H1 (cell line): ENCODE data around the gene GLRX5. TPM values are rescaled to one million over a fixed set of nuclear protein-coding genes. Genes with fewer than 3 reads are reported as not detected.

Source experiments
- CTCF ChIA-PET: fragments of 300-600 bp; sonication (Branson Sonifier 250); formaldehyde crosslinking; loops from one replicate; lab custom pipeline; 2021; ENCODE audit not compliant: partially characterized antibody; lab: Charles Lee
- POLR2A ChIA-PET: fragments of 300-600 bp; sonication (Branson Sonifier 250); formaldehyde crosslinking; loops from one replicate; lab custom pipeline; 2021; ENCODE audit warnings: inconsistent platforms; ENCODE audit not compliant: partially characterized antibody; lab: Charles Lee
- DNase-seq, 2 experiments: peaks; one replicate each; pipeline versions ENCODE4 v3.0.0 to v3.0.0-alpha.2; 2010 to 2022; ENCODE audit warnings: low spot score in 2 of 2, low read depth in 1 of 2, mixed read lengths in 1 of 2
- FAIRE-seq: peaks from 2 replicates; lab custom pipeline; 2011; peaks lifted over from hg19 to GRCh38; lab: Jason Lieb, UNC
- H2AFZ ChIP-seq: 2 replicates; pipeline ENCODE4 v1.8.1; 2012; ENCODE audit warnings: low read length, inconsistent platforms
- H2AK5ac ChIP-seq: 2 replicates; pipeline ENCODE4 v1.6.1; 2013; ENCODE audit warnings: low read depth, low read length
- H2BK120ac ChIP-seq: replicated peaks from 2 replicates; pipeline ENCODE3; 2013; ENCODE audit warnings: low read depth, low read length, inconsistent platforms
- H2BK12ac ChIP-seq: 2 replicates; pipeline ENCODE4 v1.6.1; 2013; ENCODE audit warnings: low read depth, low read length
- H2BK15ac ChIP-seq: 2 replicates; pipeline ENCODE4 v1.6.1; 2013; ENCODE audit warnings: low read length
- H2BK20ac ChIP-seq: 2 replicates; pipeline ENCODE4 v1.6.1; 2013; ENCODE audit warnings: low read length
- H2BK5ac ChIP-seq: 2 replicates; pipeline ENCODE4 v1.6.1; 2013; ENCODE audit warnings: low read depth, low read length
- H3K14ac ChIP-seq: 2 replicates; pipeline ENCODE4 v1.6.1; 2013; ENCODE audit warnings: inconsistent platforms; ENCODE audit not compliant: insufficient read length
- H3K18ac ChIP-seq: 2 replicates; pipeline ENCODE4 v1.6.1; 2013; ENCODE audit warnings: low read length; ENCODE audit errors: extremely low read depth
- H3K23ac ChIP-seq: 2 replicates; pipeline ENCODE4 v1.6.1; 2013; ENCODE audit warnings: inconsistent platforms; ENCODE audit not compliant: insufficient read length
- H3K23me2 ChIP-seq: 2 replicates; pipeline ENCODE4 v1.6.1; 2013; ENCODE audit warnings: low read depth, low read length
- H3K27ac ChIP-seq: 2 replicates; pipeline ENCODE4 v1.6.1; 2011; ENCODE audit warnings: low read depth, low read length, inconsistent platforms
- H3K27me3 ChIP-seq, 4 experiments: replicated peaks in 1 of 4; 1 replicate in 1 of 4; 2 replicates in 3 of 4; pipeline versions ENCODE4 v1.6.1 to v1.8.1; 2011 to 2013; ENCODE audit warnings: low read length in 3 of 4, mild to moderate bottlenecking in 3 of 4, inconsistent platforms in 2 of 4, mixed read lengths in 2 of 4, moderate library complexity in 1 of 4; ENCODE audit not compliant: control insufficient read depth in 3 of 4, insufficient read depth in 3 of 4; ENCODE audit errors: extremely low read depth in 1 of 4
- H3K36me3 ChIP-seq, 4 experiments: 2 replicates each; pipeline versions ENCODE4 v1.6.1 to v1.8.1; 2011 to 2013; ENCODE audit warnings: mild to moderate bottlenecking in 4 of 4, low read length in 3 of 4, moderate library complexity in 2 of 4, control low read depth in 1 of 4, inconsistent platforms in 1 of 4; ENCODE audit not compliant: insufficient read depth in 4 of 4, control insufficient read depth in 2 of 4
- H3K4ac ChIP-seq: replicated peaks from 2 replicates; pipeline ENCODE3; 2013; ENCODE audit warnings: low read length, low read depth, mixed read lengths, inconsistent platforms; ENCODE audit not compliant: insufficient read length
- H3K4me1 ChIP-seq, 4 experiments: replicated peaks in 1 of 4; 1 replicate in 1 of 4; 2 replicates in 3 of 4; pipeline versions ENCODE4 v1.6.1 to v1.8.1; 2011 to 2013; ENCODE audit warnings: low read length in 3 of 4, inconsistent platforms in 2 of 4, mixed read lengths in 1 of 4; ENCODE audit not compliant: insufficient read depth in 4 of 4, control insufficient read depth in 3 of 4
- H3K4me2 ChIP-seq, 2 experiments: 2 replicates each; pipeline versions ENCODE4 v1.6.1 to v1.8.1; 2011 to 2013; ENCODE audit warnings: low read depth in 2 of 2, low read length in 2 of 2, control low read depth in 1 of 2, inconsistent platforms in 1 of 2, mild to moderate bottlenecking in 1 of 2; ENCODE audit not compliant: insufficient read depth in 1 of 2
- H3K4me3 ChIP-seq, 4 experiments: fragments of 200-600, 300-600 bp in 1 of 4; sonication (generic), shearing (Covaris generic), sonication (Bioruptor Twin) in 1 of 4; 2 replicates each; pipeline versions ENCODE4 v1.5.1 to v1.8.1; 2011 to 2016; ENCODE audit warnings: low read length in 4 of 4, low read depth in 3 of 4, control low read depth in 2 of 4, inconsistent platforms in 2 of 4, mild to moderate bottlenecking in 2 of 4, mixed read lengths in 1 of 4, moderate library complexity in 1 of 4; ENCODE audit not compliant: insufficient read depth in 2 of 4; ENCODE audit errors: extremely low read depth in 1 of 4
- H3K56ac ChIP-seq: replicated peaks from 2 replicates; pipeline ENCODE3; 2013; ENCODE audit warnings: low read depth, mild to moderate bottlenecking, mixed read lengths, low read length, inconsistent platforms; ENCODE audit not compliant: insufficient read length
- H3K79me1 ChIP-seq: 2 replicates; pipeline ENCODE4 v1.6.1; 2013; ENCODE audit warnings: low read depth, low read length, control low read depth
- H3K79me2 ChIP-seq, 2 experiments: 2 replicates each; pipeline versions ENCODE4 v1.6.1 to v1.8.1; 2012 to 2013; ENCODE audit warnings: low read length in 2 of 2, mild to moderate bottlenecking in 2 of 2, inconsistent platforms in 1 of 2; ENCODE audit not compliant: insufficient read depth in 2 of 2, control insufficient read depth in 1 of 2
- H3K9ac ChIP-seq, 4 experiments: replicated peaks in 1 of 4; 1 replicate in 1 of 4; 2 replicates in 3 of 4; pipeline versions ENCODE4 v1.6.1 to v1.8.1; 2011 to 2013; ENCODE audit warnings: low read depth in 3 of 4, low read length in 3 of 4, control low read depth in 2 of 4, mild to moderate bottlenecking in 2 of 4, moderate library complexity in 2 of 4, inconsistent platforms in 1 of 4; ENCODE audit errors: extremely low read depth in 1 of 4
- H3K9me3 ChIP-seq, 2 experiments: 2 replicates each; pipeline versions ENCODE4 v1.6.1 to v1.8.1; 2012 to 2013; ENCODE audit warnings: mild to moderate bottlenecking in 2 of 2, moderate library complexity in 2 of 2, control low read depth in 1 of 2, inconsistent platforms in 1 of 2, low read depth in 1 of 2, low read length in 1 of 2, mixed read lengths in 1 of 2; ENCODE audit not compliant: insufficient read depth in 2 of 2
- H4K20me1 ChIP-seq, 2 experiments: replicated peaks in 1 of 2; 2 replicates each; pipeline versions ENCODE3 to v1.8.1; 2011 to 2013; ENCODE audit warnings: inconsistent platforms in 2 of 2, low read length in 2 of 2, mild to moderate bottlenecking in 1 of 2; ENCODE audit not compliant: insufficient read depth in 2 of 2, control insufficient read depth in 1 of 2
- H4K5ac ChIP-seq: 2 replicates; pipeline ENCODE4 v1.6.1; 2013; ENCODE audit warnings: low read length, low read depth, mixed read lengths, inconsistent platforms; ENCODE audit not compliant: insufficient read length
- H4K8ac ChIP-seq: 2 replicates; pipeline ENCODE4 v1.8.0; 2013; ENCODE audit warnings: mild to moderate bottlenecking, moderate library complexity, low read length, inconsistent platforms; ENCODE audit not compliant: insufficient read depth; ENCODE audit errors: extremely low read depth
- H4K91ac ChIP-seq: replicated peaks from 2 replicates; pipeline ENCODE3; 2013; ENCODE audit warnings: low read length, mixed read lengths, inconsistent platforms; ENCODE audit not compliant: insufficient read length
- BRCA1 ChIP-seq: IDR thresholded peaks from 2 replicates; pipeline ENCODE4 v1.6.1; 2012; ENCODE audit warnings: low read depth, low read length, improper control_type of control experiment
- CTBP2 ChIP-seq: IDR thresholded peaks from 2 replicates; pipeline ENCODE4 v1.7.0; 2011; ENCODE audit warnings: borderline replicate concordance, mild to moderate bottlenecking, moderate library complexity, mixed read lengths, low read length; ENCODE audit not compliant: insufficient read depth, insufficient read length
- EGR1 ChIP-seq: IDR thresholded peaks from 2 replicates; pipeline ENCODE4 v1.6.1; 2011; ENCODE audit warnings: low read depth, low read length, borderline replicate concordance
- GABPA ChIP-seq: IDR thresholded peaks from 2 replicates; pipeline ENCODE4 v1.6.1; 2011; ENCODE audit warnings: mild to moderate bottlenecking, low read length, moderate library complexity, borderline replicate concordance; ENCODE audit not compliant: insufficient read depth
- HDAC6 ChIP-seq: IDR thresholded peaks from one replicate; pipeline ENCODE4 v1.7.1; 2012; ENCODE audit warnings: low read depth, mild to moderate bottlenecking, inconsistent platforms, low read length, moderate library complexity
- KDM5A ChIP-seq: fragments of 200-600 bp; IDR thresholded peaks from 2 replicates; pipeline ENCODE4 v1.7.1; 2012; ENCODE audit warnings: mild to moderate bottlenecking, low read length, inconsistent platforms, mixed read lengths
- PHF8 ChIP-seq: fragments of 200-600 bp; sonication (generic); conservative IDR thresholded peaks from 2 replicates; pipeline ENCODE4 v1.7.1; 2012; ENCODE audit warnings: low read depth, mild to moderate bottlenecking, inconsistent platforms, low read length, moderate library complexity
- POLR2A ChIP-seq, 2 experiments: IDR thresholded peaks; 1 replicate in 1 of 2; 2 replicates in 1 of 2; pipeline ENCODE4 v1.6.1; 2011; ENCODE audit warnings: low read depth in 2 of 2, low read length in 2 of 2, mild to moderate bottlenecking in 2 of 2; ENCODE audit errors: control extremely low read depth in 1 of 2
- POLR2AphosphoS5 ChIP-seq: IDR thresholded peaks from 2 replicates; pipeline ENCODE4 v1.6.1; 2011; ENCODE audit warnings: low read depth, low read length
- SP2 ChIP-seq: IDR thresholded peaks from 2 replicates; pipeline ENCODE4 v1.6.1; 2012; ENCODE audit warnings: mild to moderate bottlenecking, low read length, inconsistent platforms
- SRF ChIP-seq: IDR thresholded peaks from 2 replicates; pipeline ENCODE4 v1.6.1; 2011; ENCODE audit warnings: mild to moderate bottlenecking, low read depth, low read length, moderate library complexity
- YY1 ChIP-seq: IDR thresholded peaks from 2 replicates; pipeline ENCODE4 v1.6.1; 2011; ENCODE audit warnings: low read depth, mild to moderate bottlenecking, low read length
- WGBS, 2 experiments: shearing (Covaris generic) in 1 of 2; methylation state at CpG; one replicate each; pipeline versions ENCODE4 v1.1.6 to v1.1.7; 2013 to 2015; ENCODE audit warnings: low lambda C conversion rate in 2 of 2, mixed read lengths in 2 of 2, inconsistent platforms in 1 of 2, low coverage in 1 of 2, missing lambda C conversion rate in 1 of 2; ENCODE audit not compliant: insufficient replicate concordance in 2 of 2, insufficient coverage in 1 of 2, insufficient read length in 1 of 2; ENCODE audit errors: extremely low coverage in 1 of 2, missing lambda C conversion rate in 1 of 2; 5-methylcytosine and 5-hydroxymethylcytosine counted together
- polyA plus RNA-seq, 7 experiments: library from polyadenylated mRNA; depleted of rRNA in 3 of 7; stranded (reverse) in 5 of 7; unstranded in 2 of 7; fragments of >200 nt in 5 of 7; fragments of 200-250 nt in 2 of 7; gene quantifications; 1 replicate in 5 of 7; 2 replicates in 1 of 7; 4 replicates in 1 of 7; pipeline versions ENCODE4 v1.2.1 to v1.2.3, GENCODE V29; 2011 to 2013; ENCODE audit warnings: missing spikeins in 2 of 7, mixed read lengths in 2 of 7
- total RNA-seq: library from RNA; stranded (reverse); fragmentation: NEBNext Ultra II Directional; extraction: Animal tissue kit (Norgen Biotek cat#: 25700); gene quantifications from 2 replicates; pipeline ENCODE4 v1.2.1, GENCODE V29; 2021
- TF ChIP-seq, protein P1 (sequence below): IDR thresholded peaks from 2 replicates; pipeline ENCODE4 v1.6.1; 2011; ENCODE audit warnings: low read length, improper control_type of control experiment

Gene GLRX5
- total and polyA plus RNA-seq, 2 of the 8 experiments (the other 6 are each of a cell fraction or from before 2014, with no cell fraction given) = 70.1 to 88.8 TPM

DNA sequence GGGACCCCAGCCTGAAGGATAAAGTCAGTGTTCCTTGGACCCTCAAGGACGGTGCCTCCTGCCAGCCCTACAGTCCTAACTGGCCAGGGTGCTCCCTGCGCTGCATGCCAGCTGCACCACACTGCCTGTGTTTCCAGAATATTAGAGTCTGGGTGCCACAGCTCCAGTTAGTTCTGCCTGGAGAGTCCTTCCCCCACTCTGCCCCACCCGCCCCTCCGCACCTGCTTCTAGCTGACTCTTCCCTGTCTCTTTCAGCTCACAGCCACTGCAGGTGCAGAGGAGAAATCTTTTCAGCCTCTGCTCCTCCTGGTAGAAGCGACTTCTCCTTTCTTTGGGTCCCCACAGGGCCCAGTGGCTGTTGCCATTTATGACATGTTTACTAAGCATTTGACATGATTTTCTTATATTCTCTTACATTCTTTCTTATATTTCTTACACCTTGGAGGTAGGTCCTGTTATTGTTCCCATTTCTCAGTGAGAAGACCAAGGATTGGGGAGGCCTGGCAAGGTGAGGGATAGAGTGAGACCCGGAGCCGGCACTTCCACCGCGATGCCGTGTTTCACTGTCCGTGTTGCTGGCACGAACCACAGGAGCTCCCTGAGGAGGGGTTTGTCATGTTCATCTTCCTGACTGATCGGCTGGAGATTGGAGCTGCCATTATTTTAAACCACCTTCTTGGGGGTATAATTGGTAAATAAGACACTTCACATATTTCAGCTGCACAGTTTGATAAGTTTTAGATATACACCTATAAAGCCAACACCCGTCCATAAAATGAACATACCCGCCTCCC lies 47.8 kb upstream of the GLRX5 start:
- Histone ChIP-seq H4K20me1 (peaks cover 0 to 3% of the 10 kb centered on the region in 2 experiments), H3K14ac (no peak overlapping the region), H3K79me2 (no peaks in the 10 kb centered on the region), H3K23ac (no peak overlapping the region), H3K9ac (no peak overlapping the region), H3K4me1 (peaks cover 0 to 5% (median 3%) of the 10 kb centered on the region in 4 experiments; a peak in 2 of 7 replicates), H2BK20ac (no peak overlapping the region), H3K18ac (no peak overlapping the region), H3K27ac (no peak overlapping the region), H2BK120ac (no peak overlapping the region), H3K27me3 (no peaks in the 10 kb centered on the region), H2BK12ac (no peak overlapping the region), H3K4me2 (no peak overlapping the region), H3K4ac (no peak overlapping the region), H2AFZ (no peak overlapping the region), H3K79me1 (no peaks in the 10 kb centered on the region), H2BK15ac (no peak overlapping the region), H4K8ac (no peak overlapping the region), H4K5ac (no peak overlapping the region), H3K4me3 (no peak overlapping the region), H3K23me2 (no peaks in the 10 kb centered on the region), H3K36me3 (no peaks in the 10 kb centered on the region), H2AK5ac (no peak overlapping the region), H3K56ac (no peak overlapping the region), H2BK5ac (no peak overlapping the region), H3K9me3 (no peaks in the 10 kb centered on the region), H4K91ac (no peak overlapping the region)
- no peak for FAIRE-seq
- DNase-seq = no peak
- WGBS, 2 experiments = 84% methylated on average over 15 of the region's 15 CpGs; no CpG with 5 or more reads in 1 of the 2 experiments
- ChIA-PET POLR2A (no interaction called here), CTCF (interaction anchor here (0.6 to 5.0 kb wide), 7 partner anchors 32 to 897 kb away, joined by 3 to 18 read pairs (median 5); no protein-coding TSS in a partner anchor)
- no peak for TF ChIP-seq EGR1
- no peak for TF ChIP-seq YY1
- TF ChIP-seq SP2 = no peak
- no peak for TF ChIP-seq POLR2AphosphoS5
- TF ChIP-seq BRCA1 = no peak
- TF ChIP-seq PHF8 = no peak
- no peak for TF ChIP-seq GABPA
- TF ChIP-seq SRF = no peak
- no peak for TF ChIP-seq KDM5A
- no peak for TF ChIP-seq HDAC6
- TF ChIP-seq, protein P1, sequence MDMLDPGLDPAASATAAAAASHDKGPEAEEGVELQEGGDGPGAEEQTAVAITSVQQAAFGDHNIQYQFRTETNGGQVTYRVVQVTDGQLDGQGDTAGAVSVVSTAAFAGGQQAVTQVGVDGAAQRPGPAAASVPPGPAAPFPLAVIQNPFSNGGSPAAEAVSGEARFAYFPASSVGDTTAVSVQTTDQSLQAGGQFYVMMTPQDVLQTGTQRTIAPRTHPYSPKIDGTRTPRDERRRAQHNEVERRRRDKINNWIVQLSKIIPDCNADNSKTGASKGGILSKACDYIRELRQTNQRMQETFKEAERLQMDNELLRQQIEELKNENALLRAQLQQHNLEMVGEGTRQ = no peak
- no peak for TF ChIP-seq POLR2A (IDR thresholded peaks at IDR 0.05; ENCODE audit: control extremely low read depth in 1 of 2, low read depth in 2 of 2, low read length in 2 of 2)
- no peak for TF ChIP-seq CTBP2
